H1 (cell line): ENCODE data around the gene PLPPR1. TPM values are rescaled to one million over a fixed set of nuclear protein-coding genes. Genes with fewer than 3 reads are reported as not detected.

Source experiments
- CTCF ChIA-PET: fragments of 300-600 bp; sonication (Branson Sonifier 250); formaldehyde crosslinking; loops from one replicate; lab custom pipeline; 2021; ENCODE audit not compliant: partially characterized antibody; lab: Charles Lee
- POLR2A ChIA-PET: fragments of 300-600 bp; sonication (Branson Sonifier 250); formaldehyde crosslinking; loops from one replicate; lab custom pipeline; 2021; ENCODE audit warnings: inconsistent platforms; ENCODE audit not compliant: partially characterized antibody; lab: Charles Lee
- DNase-seq, 2 experiments: peaks; one replicate each; pipeline versions ENCODE4 v3.0.0 to v3.0.0-alpha.2; 2010 to 2022; ENCODE audit warnings: low spot score in 2 of 2, low read depth in 1 of 2, mixed read lengths in 1 of 2
- FAIRE-seq: peaks from 2 replicates; lab custom pipeline; 2011; peaks lifted over from hg19 to GRCh38; lab: Jason Lieb, UNC
- H2AFZ ChIP-seq: 2 replicates; pipeline ENCODE4 v1.8.1; 2012; ENCODE audit warnings: low read length, inconsistent platforms
- H2AK5ac ChIP-seq: 2 replicates; pipeline ENCODE4 v1.6.1; 2013; ENCODE audit warnings: low read depth, low read length
- H2BK120ac ChIP-seq: replicated peaks from 2 replicates; pipeline ENCODE3; 2013; ENCODE audit warnings: low read depth, low read length, inconsistent platforms
- H2BK12ac ChIP-seq: 2 replicates; pipeline ENCODE4 v1.6.1; 2013; ENCODE audit warnings: low read depth, low read length
- H2BK15ac ChIP-seq: 2 replicates; pipeline ENCODE4 v1.6.1; 2013; ENCODE audit warnings: low read length
- H2BK20ac ChIP-seq: 2 replicates; pipeline ENCODE4 v1.6.1; 2013; ENCODE audit warnings: low read length
- H2BK5ac ChIP-seq: 2 replicates; pipeline ENCODE4 v1.6.1; 2013; ENCODE audit warnings: low read depth, low read length
- H3K14ac ChIP-seq: 2 replicates; pipeline ENCODE4 v1.6.1; 2013; ENCODE audit warnings: inconsistent platforms; ENCODE audit not compliant: insufficient read length
- H3K18ac ChIP-seq: 2 replicates; pipeline ENCODE4 v1.6.1; 2013; ENCODE audit warnings: low read length; ENCODE audit errors: extremely low read depth
- H3K23ac ChIP-seq: 2 replicates; pipeline ENCODE4 v1.6.1; 2013; ENCODE audit warnings: inconsistent platforms; ENCODE audit not compliant: insufficient read length
- H3K23me2 ChIP-seq: 2 replicates; pipeline ENCODE4 v1.6.1; 2013; ENCODE audit warnings: low read depth, low read length
- H3K27ac ChIP-seq: 2 replicates; pipeline ENCODE4 v1.6.1; 2011; ENCODE audit warnings: low read depth, low read length, inconsistent platforms
- H3K27me3 ChIP-seq, 4 experiments: replicated peaks in 1 of 4; 1 replicate in 1 of 4; 2 replicates in 3 of 4; pipeline versions ENCODE4 v1.6.1 to v1.8.1; 2011 to 2013; ENCODE audit warnings: low read length in 3 of 4, mild to moderate bottlenecking in 3 of 4, inconsistent platforms in 2 of 4, mixed read lengths in 2 of 4, moderate library complexity in 1 of 4; ENCODE audit not compliant: control insufficient read depth in 3 of 4, insufficient read depth in 3 of 4; ENCODE audit errors: extremely low read depth in 1 of 4
- H3K36me3 ChIP-seq, 4 experiments: 2 replicates each; pipeline versions ENCODE4 v1.6.1 to v1.8.1; 2011 to 2013; ENCODE audit warnings: mild to moderate bottlenecking in 4 of 4, low read length in 3 of 4, moderate library complexity in 2 of 4, control low read depth in 1 of 4, inconsistent platforms in 1 of 4; ENCODE audit not compliant: insufficient read depth in 4 of 4, control insufficient read depth in 2 of 4
- H3K4ac ChIP-seq: replicated peaks from 2 replicates; pipeline ENCODE3; 2013; ENCODE audit warnings: low read length, low read depth, mixed read lengths, inconsistent platforms; ENCODE audit not compliant: insufficient read length
- H3K4me1 ChIP-seq, 4 experiments: replicated peaks in 1 of 4; 1 replicate in 1 of 4; 2 replicates in 3 of 4; pipeline versions ENCODE4 v1.6.1 to v1.8.1; 2011 to 2013; ENCODE audit warnings: low read length in 3 of 4, inconsistent platforms in 2 of 4, mixed read lengths in 1 of 4; ENCODE audit not compliant: insufficient read depth in 4 of 4, control insufficient read depth in 3 of 4
- H3K4me2 ChIP-seq, 2 experiments: 2 replicates each; pipeline versions ENCODE4 v1.6.1 to v1.8.1; 2011 to 2013; ENCODE audit warnings: low read depth in 2 of 2, low read length in 2 of 2, control low read depth in 1 of 2, inconsistent platforms in 1 of 2, mild to moderate bottlenecking in 1 of 2; ENCODE audit not compliant: insufficient read depth in 1 of 2
- H3K4me3 ChIP-seq, 4 experiments: fragments of 200-600, 300-600 bp in 1 of 4; sonication (generic), shearing (Covaris generic), sonication (Bioruptor Twin) in 1 of 4; 2 replicates each; pipeline versions ENCODE4 v1.5.1 to v1.8.1; 2011 to 2016; ENCODE audit warnings: low read length in 4 of 4, low read depth in 3 of 4, control low read depth in 2 of 4, inconsistent platforms in 2 of 4, mild to moderate bottlenecking in 2 of 4, mixed read lengths in 1 of 4, moderate library complexity in 1 of 4; ENCODE audit not compliant: insufficient read depth in 2 of 4; ENCODE audit errors: extremely low read depth in 1 of 4
- H3K56ac ChIP-seq: replicated peaks from 2 replicates; pipeline ENCODE3; 2013; ENCODE audit warnings: low read depth, mild to moderate bottlenecking, mixed read lengths, low read length, inconsistent platforms; ENCODE audit not compliant: insufficient read length
- H3K79me1 ChIP-seq: 2 replicates; pipeline ENCODE4 v1.6.1; 2013; ENCODE audit warnings: low read depth, low read length, control low read depth
- H3K79me2 ChIP-seq, 2 experiments: 2 replicates each; pipeline versions ENCODE4 v1.6.1 to v1.8.1; 2012 to 2013; ENCODE audit warnings: low read length in 2 of 2, mild to moderate bottlenecking in 2 of 2, inconsistent platforms in 1 of 2; ENCODE audit not compliant: insufficient read depth in 2 of 2, control insufficient read depth in 1 of 2
- H3K9ac ChIP-seq, 4 experiments: replicated peaks in 1 of 4; 1 replicate in 1 of 4; 2 replicates in 3 of 4; pipeline versions ENCODE4 v1.6.1 to v1.8.1; 2011 to 2013; ENCODE audit warnings: low read depth in 3 of 4, low read length in 3 of 4, control low read depth in 2 of 4, mild to moderate bottlenecking in 2 of 4, moderate library complexity in 2 of 4, inconsistent platforms in 1 of 4; ENCODE audit errors: extremely low read depth in 1 of 4
- H3K9me3 ChIP-seq, 2 experiments: 2 replicates each; pipeline versions ENCODE4 v1.6.1 to v1.8.1; 2012 to 2013; ENCODE audit warnings: mild to moderate bottlenecking in 2 of 2, moderate library complexity in 2 of 2, control low read depth in 1 of 2, inconsistent platforms in 1 of 2, low read depth in 1 of 2, low read length in 1 of 2, mixed read lengths in 1 of 2; ENCODE audit not compliant: insufficient read depth in 2 of 2
- H4K20me1 ChIP-seq, 2 experiments: replicated peaks in 1 of 2; 2 replicates each; pipeline versions ENCODE3 to v1.8.1; 2011 to 2013; ENCODE audit warnings: inconsistent platforms in 2 of 2, low read length in 2 of 2, mild to moderate bottlenecking in 1 of 2; ENCODE audit not compliant: insufficient read depth in 2 of 2, control insufficient read depth in 1 of 2
- H4K5ac ChIP-seq: 2 replicates; pipeline ENCODE4 v1.6.1; 2013; ENCODE audit warnings: low read length, low read depth, mixed read lengths, inconsistent platforms; ENCODE audit not compliant: insufficient read length
- H4K8ac ChIP-seq: 2 replicates; pipeline ENCODE4 v1.8.0; 2013; ENCODE audit warnings: mild to moderate bottlenecking, moderate library complexity, low read length, inconsistent platforms; ENCODE audit not compliant: insufficient read depth; ENCODE audit errors: extremely low read depth
- H4K91ac ChIP-seq: replicated peaks from 2 replicates; pipeline ENCODE3; 2013; ENCODE audit warnings: low read length, mixed read lengths, inconsistent platforms; ENCODE audit not compliant: insufficient read length
- RAD21 ChIP-seq, 2 experiments: IDR thresholded peaks in 1 of 2; conservative IDR thresholded peaks in 1 of 2; 2 replicates each; pipeline ENCODE4 v1.6.1; 2011; ENCODE audit warnings: low read depth in 2 of 2, low read length in 2 of 2, improper control_type of control experiment in 1 of 2, inconsistent platforms in 1 of 2, mild to moderate bottlenecking in 1 of 2, moderate library complexity in 1 of 2
- RBBP5 ChIP-seq: IDR thresholded peaks from 2 replicates; pipeline ENCODE4 v1.7.1; 2012; ENCODE audit warnings: low read depth, mild to moderate bottlenecking, inconsistent platforms, low read length, moderate library complexity, borderline replicate concordance
- TAF7 ChIP-seq: optimal IDR thresholded peaks from 2 replicates; pipeline ENCODE3; 2011; ENCODE audit warnings: low read depth, mild to moderate bottlenecking, inconsistent platforms, low read length, moderate library complexity, borderline replicate concordance
- WGBS, 2 experiments: shearing (Covaris generic) in 1 of 2; methylation state at CpG; one replicate each; pipeline versions ENCODE4 v1.1.6 to v1.1.7; 2013 to 2015; ENCODE audit warnings: low lambda C conversion rate in 2 of 2, mixed read lengths in 2 of 2, inconsistent platforms in 1 of 2, low coverage in 1 of 2, missing lambda C conversion rate in 1 of 2; ENCODE audit not compliant: insufficient replicate concordance in 2 of 2, insufficient coverage in 1 of 2, insufficient read length in 1 of 2; ENCODE audit errors: extremely low coverage in 1 of 2, missing lambda C conversion rate in 1 of 2; 5-methylcytosine and 5-hydroxymethylcytosine counted together
- polyA plus RNA-seq, 7 experiments: library from polyadenylated mRNA; depleted of rRNA in 3 of 7; stranded (reverse) in 5 of 7; unstranded in 2 of 7; fragments of >200 nt in 5 of 7; fragments of 200-250 nt in 2 of 7; gene quantifications; 1 replicate in 5 of 7; 2 replicates in 1 of 7; 4 replicates in 1 of 7; pipeline versions ENCODE4 v1.2.1 to v1.2.3, GENCODE V29; 2011 to 2013; ENCODE audit warnings: missing spikeins in 2 of 7, mixed read lengths in 2 of 7
- total RNA-seq: library from RNA; stranded (reverse); fragmentation: NEBNext Ultra II Directional; extraction: Animal tissue kit (Norgen Biotek cat#: 25700); gene quantifications from 2 replicates; pipeline ENCODE4 v1.2.1, GENCODE V29; 2021

PLPPR1 gene
- total and polyA plus RNA-seq, 2 of the 8 experiments (the other 6 are each of a cell fraction or from before 2014, with no cell fraction given), result 1.4 to 1.8 TPM

GRCh38 chr9:101356619-101357018, 328.1 kb downstream of the PLPPR1 start:
- Histone ChIP-seq H2BK5ac (no peak overlapping the region), H3K27me3 (no peaks in the 10 kb centered on the region), H4K20me1 (no peaks in the 10 kb centered on the region), H3K4me3 (no peak overlapping the region), H4K91ac (no peak overlapping the region), H3K9me3 (no peaks in the 10 kb centered on the region), H3K56ac (no peak overlapping the region), H2BK12ac (no peak overlapping the region), H2BK120ac (no peak overlapping the region), H3K4me2 (no peak overlapping the region), H2BK20ac (no peak overlapping the region), H2BK15ac (no peak overlapping the region), H4K8ac (no peak overlapping the region), H3K18ac (no peak overlapping the region), H3K4me1 (no peaks in the 10 kb centered on the region), H3K79me1 (no peaks in the 10 kb centered on the region), H3K23me2 (no peaks in the 10 kb centered on the region), H3K79me2 (no peaks in the 10 kb centered on the region)
- no peak for FAIRE-seq
- no peak for DNase-seq
- 18% methylated on average over 1 of the region's 1 CpG; no CpG with 5 or more reads in 1 of the 2 experiments for WGBS, 2 experiments
- CTCF ChIA-PET, result interaction anchor here (1.2 kb wide), 1 partner anchor 31 kb away, joined by 4 read pairs; no protein-coding TSS in a partner anchor
- POLR2A ChIA-PET, result no interaction called here
- TF ChIP-seq TAF7, result no peak
- TF ChIP-seq RBBP5, result no peak
- no peak for TF ChIP-seq RAD21 (IDR thresholded peaks at IDR 0.05 in 1 of 2, conservative IDR thresholded peaks at IDR 0.05 in 1 of 2; ENCODE audit: low read depth in 2 of 2, low read length in 2 of 2)
- TF ChIP-seq, all 59 proteins: peak for 0
- Histone ChIP-seq H3K27ac (no peak overlapping the region), H3K14ac (no peak overlapping the region), H3K4ac (no peak overlapping the region), H2AK5ac (no peak overlapping the region), H3K23ac (no peak overlapping the region), H3K9ac (no peak overlapping the region), H3K36me3 (no peaks in the 10 kb centered on the region), H2AFZ (no peak overlapping the region), H4K5ac (no peak overlapping the region)
